HG02943 (cell line): ENCODE data around the gene HK3.
"Not testable (repeated sequence)": the region's sequence is repeated elsewhere in the genome, so short reads cannot be mapped to it uniquely, and the experiment has no call there.

Experiments used
- ATAC-seq: cut with Tn5 transposase; IDR thresholded peaks from one replicate; pipeline ENCODE4 v1.9.1; 2021; ENCODE audit warnings: mild to moderate bottlenecking, low read depth, moderate library complexity; ENCODE audit not compliant: unreplicated experiment

The HK3 gene

DNA sequence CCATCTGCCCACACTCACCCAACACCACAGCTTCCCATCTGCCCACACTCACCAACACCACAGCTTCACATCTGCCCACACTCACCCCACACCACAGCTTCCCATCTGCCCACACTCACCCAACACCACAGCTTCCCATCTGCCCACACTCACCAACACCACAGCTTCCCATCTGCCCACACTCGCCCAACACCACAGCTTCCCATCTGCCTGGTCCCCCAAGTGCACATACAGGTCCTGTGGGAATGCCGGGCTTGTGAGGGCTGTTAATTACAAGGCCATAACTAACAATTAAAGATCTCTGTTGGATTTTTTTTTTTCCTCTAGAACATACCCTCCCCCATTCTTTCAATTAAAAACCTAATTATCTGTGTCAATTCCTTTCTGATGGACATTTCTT is 26.1 kb downstream of the HK3 start:
- not testable (repeated sequence) for ATAC-seq

DNA sequence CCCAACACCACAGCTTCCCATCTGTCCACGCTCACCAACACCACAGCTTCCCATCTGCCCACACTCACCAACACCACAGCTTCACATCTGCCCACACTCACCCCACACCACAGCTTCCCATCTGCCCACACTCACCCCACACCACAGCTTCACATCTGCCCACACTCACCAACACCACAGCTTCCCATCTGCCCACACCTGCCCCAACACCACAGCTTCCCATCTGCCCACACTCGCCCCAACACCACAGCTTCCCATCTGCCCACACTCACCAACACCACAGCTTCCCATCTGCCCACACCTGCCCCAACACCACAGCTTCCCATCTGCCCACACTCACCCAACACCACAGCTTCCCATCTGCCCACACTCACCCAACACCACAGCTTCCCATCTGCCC is 26.6 kb downstream of the HK3 start:
- ATAC-seq, result not testable (repeated sequence)

- ATAC-seq, result not testable (repeated sequence)
Measured at GRCh38 chr5:176870644-176871043, 28.5 kb downstream of the HK3 start.

DNA sequence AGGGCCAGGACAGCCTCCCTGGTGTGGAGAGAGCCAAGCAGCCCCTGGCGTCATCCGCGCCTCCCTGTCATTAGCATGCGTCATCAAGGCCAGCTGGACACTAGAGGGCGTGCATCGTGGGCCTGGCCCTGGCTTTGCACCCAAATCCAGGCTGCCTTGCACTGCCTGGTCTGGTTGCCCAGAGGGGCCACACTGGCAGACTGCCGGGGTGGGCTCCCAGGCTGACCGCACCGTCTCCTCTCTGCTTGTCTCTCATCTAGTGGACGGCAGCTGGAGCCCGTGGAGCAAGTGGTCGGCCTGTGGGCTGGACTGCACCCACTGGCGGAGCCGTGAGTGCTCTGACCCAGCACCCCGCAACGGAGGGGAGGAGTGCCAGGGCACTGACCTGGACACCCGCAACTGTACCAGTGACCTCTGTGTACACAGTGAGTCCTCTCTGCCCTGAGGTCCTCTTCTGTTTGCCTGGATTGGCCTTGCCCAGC is 29.0 kb downstream of the HK3 start:
- no peak for ATAC-seq

- no peak for ATAC-seq
Measured at GRCh38 chr5:176869501-176870109, 29.5 kb downstream of the HK3 start.

DNA sequence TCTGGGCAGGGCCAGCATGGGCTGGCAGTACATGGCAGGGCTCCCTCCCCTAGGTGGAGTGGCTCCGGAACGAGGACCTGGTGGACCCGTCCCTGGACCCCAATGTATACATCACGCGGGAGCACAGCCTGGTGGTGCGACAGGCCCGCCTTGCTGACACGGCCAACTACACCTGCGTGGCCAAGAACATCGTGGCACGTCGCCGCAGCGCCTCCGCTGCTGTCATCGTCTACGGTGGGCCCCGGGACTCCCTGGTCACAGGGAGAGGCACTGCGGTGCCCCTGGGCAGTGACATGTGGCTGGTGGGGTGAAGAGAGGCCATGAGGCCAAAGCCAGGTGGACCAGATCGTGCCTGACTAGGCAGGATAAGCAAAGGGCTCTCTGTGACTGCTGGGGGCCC is 30.4 kb downstream of the HK3 start:
- ATAC-seq, result no peak

DNA sequence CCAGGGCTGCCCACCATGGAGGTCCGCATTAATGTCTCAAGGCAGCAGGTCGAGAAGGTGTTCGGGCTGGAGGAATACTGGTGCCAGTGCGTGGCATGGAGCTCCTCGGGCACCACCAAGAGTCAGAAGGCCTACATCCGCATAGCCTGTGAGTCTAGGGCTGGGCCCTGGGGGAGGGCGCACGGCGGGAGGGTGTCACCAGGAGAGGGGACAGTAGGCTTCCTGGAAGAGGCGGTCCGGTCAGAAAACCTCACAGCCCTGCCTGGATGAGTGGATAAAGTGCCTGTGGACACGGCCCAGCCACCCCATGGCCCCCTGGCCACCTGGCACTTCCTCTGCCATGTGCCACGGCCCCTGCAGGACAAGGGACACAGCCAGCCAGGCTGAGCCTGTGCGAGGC is 31.0 kb downstream of the HK3 start:
- ATAC-seq, result no peak

DNA sequence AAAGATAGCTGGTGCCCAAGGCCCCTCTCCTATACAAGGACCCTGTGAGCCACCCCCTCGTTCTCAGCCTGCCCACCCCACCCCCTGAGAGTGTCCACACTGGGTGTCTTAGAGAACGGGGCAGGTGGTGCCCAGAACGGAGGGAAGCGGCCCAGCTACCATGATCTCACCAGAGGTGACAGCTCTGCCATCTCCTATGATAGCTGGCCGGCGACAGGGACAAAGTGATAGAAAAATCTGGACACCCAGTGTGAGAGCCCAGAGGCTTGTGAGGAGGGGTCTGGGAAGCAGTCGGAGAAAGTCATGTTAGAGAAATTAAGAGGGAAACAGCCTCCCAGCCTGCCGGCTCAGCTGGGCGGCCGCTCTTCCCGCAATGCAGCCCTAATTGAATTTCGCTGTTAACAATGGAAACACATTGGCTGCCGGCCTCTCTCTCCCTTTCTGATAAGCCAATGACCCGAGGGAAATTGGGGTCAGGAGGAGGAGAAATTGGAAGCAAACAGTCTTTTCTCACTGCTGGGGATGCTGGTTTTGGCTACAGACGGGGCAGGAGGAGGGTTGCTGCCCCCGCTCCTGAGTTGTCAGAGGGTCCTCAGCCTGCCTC is 32.3 kb downstream of the HK3 start:
- ATAC-seq, result no peak

- no peak for ATAC-seq
Measured at GRCh38 chr5:176865964-176866363, 33.2 kb downstream of the HK3 start.

DNA sequence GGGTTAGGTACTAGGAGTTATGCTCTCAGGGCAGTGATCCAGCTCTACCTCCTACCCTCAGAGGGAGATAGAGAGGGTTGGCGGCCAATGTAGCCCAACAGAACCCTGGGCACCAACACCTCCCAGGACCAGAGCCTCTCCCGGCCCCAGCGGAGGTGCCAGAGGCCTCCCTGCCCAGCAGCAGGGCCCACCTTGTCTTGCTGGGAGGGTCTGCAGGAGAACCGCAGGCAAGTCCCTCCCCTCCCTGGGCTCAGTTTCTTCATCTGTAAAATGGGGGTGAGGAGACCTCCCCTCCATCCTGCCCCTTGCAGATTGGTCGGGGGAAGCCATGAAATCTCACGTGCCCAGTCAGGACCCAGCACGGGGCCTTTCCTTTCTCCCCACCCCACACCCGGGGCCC is 34.4 kb downstream of the HK3 start:
- ATAC-seq, result no peak

- no peak for ATAC-seq
Measured at GRCh38 chr5:176863765-176864098, 35.4 kb downstream of the HK3 start.

- ATAC-seq, result no peak
Measured at GRCh38 chr5:176863041-176863764, 35.9 kb downstream of the HK3 start.

DNA sequence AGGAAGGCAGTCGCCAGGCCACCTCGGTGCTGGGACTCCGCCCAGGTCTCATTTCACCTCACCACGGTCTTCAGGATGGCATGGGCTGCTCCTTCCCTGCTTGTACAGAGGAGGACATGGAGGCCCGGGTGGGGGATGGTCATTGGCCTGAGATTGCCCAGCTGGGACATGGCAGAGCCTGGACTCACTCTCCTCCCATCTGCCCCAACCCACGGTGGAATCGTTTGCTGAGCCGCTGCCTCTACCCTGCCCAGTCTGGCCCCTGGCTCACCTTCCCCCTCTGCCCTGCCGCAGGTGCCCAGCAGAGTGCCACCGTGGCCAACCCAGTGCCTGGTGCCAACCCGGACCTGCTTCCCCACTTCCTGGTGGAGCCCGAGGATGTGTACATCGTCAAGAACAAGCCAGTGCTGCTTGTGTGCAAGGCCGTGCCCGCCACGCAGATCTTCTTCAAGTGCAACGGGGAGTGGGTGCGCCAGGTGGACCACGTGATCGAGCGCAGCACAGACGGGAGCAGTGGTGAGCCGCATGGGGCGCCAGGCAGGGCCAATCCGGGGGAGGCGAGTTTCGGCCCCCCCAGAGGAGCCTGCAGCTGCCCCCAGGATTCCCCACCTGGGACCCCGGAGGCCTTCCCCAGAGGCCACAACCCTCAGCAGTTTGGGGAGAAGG is 36.7 kb downstream of the HK3 start:
- no peak for ATAC-seq

DNA sequence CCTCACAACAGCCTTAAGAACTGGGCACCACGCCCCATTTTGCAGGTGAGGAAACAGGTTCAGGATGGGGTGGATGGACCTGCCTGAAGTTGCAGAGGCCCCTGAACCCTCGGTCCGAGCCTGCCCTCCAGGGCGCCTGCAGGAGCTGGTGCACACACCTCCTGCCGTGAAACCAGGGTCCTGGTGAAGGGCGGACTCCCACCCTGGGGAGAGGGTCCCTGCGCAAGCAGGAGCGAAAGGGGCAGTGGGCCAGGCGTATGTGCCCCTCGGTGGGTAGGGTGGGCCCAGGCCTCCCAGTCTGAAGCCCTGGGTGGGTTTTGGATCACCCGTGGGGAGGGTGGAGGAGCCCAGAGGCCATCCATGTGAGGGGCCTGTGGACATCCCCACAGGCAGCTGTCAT is 37.9 kb downstream of the HK3 start:
- no peak for ATAC-seq

DNA sequence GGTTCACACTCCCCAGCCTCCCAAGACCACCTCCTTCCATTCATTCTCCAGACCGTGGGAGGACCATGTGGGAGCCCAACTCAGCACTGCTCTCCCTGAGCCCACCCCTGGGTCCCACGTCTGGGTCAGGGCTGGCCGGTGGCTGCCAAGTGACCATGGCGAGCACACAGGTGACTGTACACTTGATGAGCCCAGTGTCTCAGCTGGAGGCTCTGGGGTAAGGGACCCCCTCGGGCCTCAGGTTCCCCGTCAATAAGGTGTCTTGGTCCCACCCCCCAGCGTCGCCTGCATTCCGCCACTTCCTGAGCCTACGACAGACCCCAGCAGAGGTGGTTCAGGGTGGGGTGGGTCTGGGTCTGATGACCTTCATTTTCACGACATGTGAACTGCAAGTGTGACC is 38.8 kb downstream of the HK3 start:
- no peak for ATAC-seq

DNA sequence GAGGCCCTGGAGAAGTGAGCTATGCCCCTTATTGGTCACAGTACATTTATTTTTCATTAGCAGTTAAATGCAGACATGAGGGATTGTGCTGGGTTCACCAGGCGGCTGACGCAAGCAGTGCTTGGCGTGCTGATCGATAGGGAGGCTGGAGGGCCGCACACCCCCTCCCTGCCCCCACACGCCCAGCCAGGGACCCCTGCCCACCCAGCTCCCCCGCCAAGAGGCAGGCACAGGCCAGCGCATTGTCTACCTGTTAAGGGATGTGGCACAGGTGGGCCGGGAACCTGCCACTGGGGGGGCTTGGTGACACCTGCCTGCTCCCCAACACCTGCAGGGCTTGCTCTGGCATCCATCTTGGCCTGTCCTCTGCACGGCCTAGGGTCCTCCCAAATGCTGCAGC is 39.2 kb downstream of the HK3 start:
- no peak for ATAC-seq

GRCh38 chr5:176857894-176858273 is 41.3 kb downstream of the HK3 start:
- no peak for ATAC-seq

GRCh38 chr5:176857216-176857893 is 41.8 kb downstream of the HK3 start:
- ATAC-seq, result no peak

GRCh38 chr5:176856746-176857145 is 42.4 kb downstream of the HK3 start:
- ATAC-seq, result no peak

- ATAC-seq, result no peak
Measured at GRCh38 chr5:176855598-176855997, 43.5 kb downstream of the HK3 start.

- no peak for ATAC-seq
Measured at GRCh38 chr5:176854164-176854563, 45.0 kb downstream of the HK3 start.
